Smooth muscle cell (in vitro differentiated cells): ENCODE measurements around the gene COL20A1. TPM values are rescaled to one million over a fixed set of nuclear protein-coding genes. Genes with fewer than 3 reads are reported as not detected.

Experiments
- DNase-seq: peaks from one replicate; lab custom pipeline; 2025; ENCODE audit not compliant: unreplicated experiment; lab: John Stamatoyannopoulos, UW
- H2AFZ ChIP-seq: fragments of 200-600 bp; sonication (generic); 2 replicates; pipeline ENCODE4 v1.6.0; 2016; ENCODE audit warnings: antibody characterized with exemption, low read depth, mild to moderate bottlenecking
- H3F3A ChIP-seq: fragments of 200-600 bp; sonication (generic); 2 replicates; pipeline ENCODE4 v1.6.0; 2017; ENCODE audit warnings: antibody characterized with exemption, low read depth
- H3K27ac ChIP-seq: fragments of 200-600 bp; sonication (generic); 2 replicates; pipeline ENCODE4 v1.5.1; 2016; ENCODE audit warnings: low read depth, mild to moderate bottlenecking
- H3K27me3 ChIP-seq: fragments of 200-600 bp; sonication (generic); 2 replicates; pipeline ENCODE4 v1.6.1; 2016; ENCODE audit warnings: low read depth, mild to moderate bottlenecking
- H3K36me3 ChIP-seq: fragments of 200-600 bp; sonication (generic); 2 replicates; pipeline ENCODE4 v1.5.1; 2016; ENCODE audit warnings: low read depth
- H3K4me1 ChIP-seq: fragments of 200-600 bp; sonication (generic); 2 replicates; pipeline ENCODE4 v1.5.1; 2016; ENCODE audit warnings: low read depth
- H3K4me2 ChIP-seq: fragments of 200-600 bp; sonication (generic); 2 replicates; pipeline ENCODE4 v1.6.0; 2016; ENCODE audit warnings: mild to moderate bottlenecking
- H3K4me3 ChIP-seq: fragments of 200-600 bp; sonication (generic); 2 replicates; pipeline ENCODE4 v1.5.1; 2016; ENCODE audit warnings: mild to moderate bottlenecking
- H3K79me2 ChIP-seq: fragments of 200-600 bp; sonication (generic); 2 replicates; pipeline ENCODE4 v1.6.0; 2016; ENCODE audit warnings: low read depth, mild to moderate bottlenecking
- H3K9ac ChIP-seq: fragments of 200-600 bp; sonication (generic); 2 replicates; pipeline ENCODE4 v1.6.0; 2016; ENCODE audit warnings: low read depth
- H3K9me3 ChIP-seq: fragments of 200-600 bp; sonication (generic); replicated peaks from 2 replicates; pipeline ENCODE4 v1.5.1; 2016; ENCODE audit warnings: low read depth
- H4K20me1 ChIP-seq: fragments of 200-600 bp; sonication (generic); 2 replicates; pipeline ENCODE4 v1.6.0; 2016; ENCODE audit warnings: low read depth
- WGBS: methylation state at CpG from one replicate; pipeline ENCODE4 v1.1.7; 2016; ENCODE audit warnings: low lambda C conversion rate; 5-methylcytosine and 5-hydroxymethylcytosine counted together
- polyA plus RNA-seq: library from polyadenylated mRNA; unstranded; fragments of >200 nt; fragmentation: Nextera tagmentation; extraction: Ambion mirVana; gene quantifications from 2 replicates; pipeline ENCODE4 v1.2.1, GENCODE V29; 2016
- total RNA-seq: library from RNA; depleted of rRNA; stranded (reverse); fragments of >200 nt; gene quantifications from 2 replicates; pipeline ENCODE4 v1.2.3, GENCODE V29; 2014
- TF ChIP-seq, protein P1 (sequence below): fragments of 200-600 bp; sonication (generic); IDR thresholded peaks from 2 replicates; pipeline ENCODE4 v1.5.1; 2017; ENCODE audit warnings: borderline replicate concordance, mild to moderate bottlenecking, antibody characterized with exemption; ENCODE audit not compliant: insufficient read depth, poor library complexity, severe bottlenecking

The COL20A1 gene
- total and polyA plus RNA-seq, 2 experiments from 2014 or later, result 0.23 to 0.36 TPM

DNA sequence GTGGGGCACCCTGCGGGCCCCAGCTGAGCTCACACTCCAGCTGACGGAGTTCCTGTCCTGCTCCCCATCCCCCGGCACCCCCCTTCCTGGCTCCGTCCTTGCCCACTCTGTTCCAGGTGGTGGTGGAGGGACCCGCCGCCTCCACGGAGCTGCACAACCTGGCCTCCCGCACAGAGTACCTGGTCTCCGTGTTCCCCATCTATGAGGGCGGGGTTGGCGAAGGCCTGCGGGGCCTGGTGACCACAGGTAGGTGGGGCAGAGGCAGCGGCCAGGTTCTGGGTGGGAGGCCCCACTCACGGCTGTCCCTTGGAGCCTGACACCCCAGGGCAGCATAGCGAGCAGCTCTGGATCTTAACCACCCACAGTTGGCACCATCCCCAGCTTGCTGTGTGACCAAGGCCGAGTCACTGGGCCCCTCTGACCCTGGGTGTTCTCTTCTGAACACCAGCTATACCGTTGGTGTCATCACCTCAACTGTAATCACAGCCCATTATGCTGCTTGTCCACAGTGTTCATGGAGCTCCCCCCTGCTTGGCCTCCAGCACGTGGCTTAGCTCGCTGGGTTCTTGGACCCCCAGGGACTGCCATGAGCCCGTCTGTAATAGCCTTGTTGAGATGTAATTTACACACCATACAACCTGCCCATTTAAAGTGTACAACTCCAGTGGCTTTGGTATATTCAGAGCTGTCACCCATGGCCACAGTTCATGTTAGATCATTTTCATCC is 17.4 kb downstream of the COL20A1 start:
- DNase-seq, result no peak
- 84% methylated on average over 12 of the region's 20 CpGs for WGBS

DNA sequence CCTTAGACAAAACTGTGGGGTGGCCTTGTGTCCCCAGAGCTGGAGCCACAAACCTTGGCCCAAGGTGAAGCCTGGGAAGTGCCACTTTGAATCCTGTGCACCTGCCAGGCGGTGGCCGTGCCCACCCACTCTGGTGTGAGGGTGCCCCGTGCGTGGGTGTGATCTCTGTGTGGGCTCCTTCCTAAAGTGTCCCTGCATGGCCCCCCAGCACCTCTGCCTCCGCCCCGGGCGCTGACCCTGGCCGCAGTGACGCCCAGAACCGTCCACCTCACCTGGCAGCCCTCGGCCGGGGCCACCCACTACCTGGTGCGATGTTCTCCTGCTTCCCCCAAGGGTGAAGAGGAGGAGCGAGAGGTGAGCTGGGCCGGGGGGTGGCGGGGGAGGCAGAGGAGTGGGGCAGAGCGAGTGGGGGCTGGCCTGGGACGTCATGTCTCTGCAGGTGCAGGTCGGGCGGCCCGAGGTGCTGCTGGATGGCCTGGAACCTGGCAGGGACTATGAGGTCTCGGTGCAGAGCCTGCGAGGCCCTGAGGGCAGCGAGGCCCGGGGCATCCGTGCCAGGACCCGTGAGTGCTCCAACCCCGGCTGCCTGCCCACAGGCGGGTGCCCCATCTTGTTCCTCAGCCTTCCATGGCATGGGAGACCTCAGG is 18.3 kb downstream of the COL20A1 start:
- Histone ChIP-seq H3K9me3 (no peaks in the 10 kb centered on the region), H3K79me2 (no peaks in the 10 kb centered on the region), H3K9ac (no peak overlapping the region), H3F3A (no peaks in the 10 kb centered on the region), H2AFZ (no peak overlapping the region), H3K4me2 (no peak overlapping the region), H3K27ac (no peak overlapping the region), H3K36me3 (no peaks in the 10 kb centered on the region), H3K4me1 (no peaks in the 10 kb centered on the region), H3K27me3 (no peaks in the 10 kb centered on the region), H4K20me1 (no peaks in the 10 kb centered on the region), H3K4me3 (no peak overlapping the region)
- WGBS, result 96% methylated on average over 15 of the region's 29 CpGs
- no peak for DNase-seq
- TF ChIP-seq, protein P1, sequence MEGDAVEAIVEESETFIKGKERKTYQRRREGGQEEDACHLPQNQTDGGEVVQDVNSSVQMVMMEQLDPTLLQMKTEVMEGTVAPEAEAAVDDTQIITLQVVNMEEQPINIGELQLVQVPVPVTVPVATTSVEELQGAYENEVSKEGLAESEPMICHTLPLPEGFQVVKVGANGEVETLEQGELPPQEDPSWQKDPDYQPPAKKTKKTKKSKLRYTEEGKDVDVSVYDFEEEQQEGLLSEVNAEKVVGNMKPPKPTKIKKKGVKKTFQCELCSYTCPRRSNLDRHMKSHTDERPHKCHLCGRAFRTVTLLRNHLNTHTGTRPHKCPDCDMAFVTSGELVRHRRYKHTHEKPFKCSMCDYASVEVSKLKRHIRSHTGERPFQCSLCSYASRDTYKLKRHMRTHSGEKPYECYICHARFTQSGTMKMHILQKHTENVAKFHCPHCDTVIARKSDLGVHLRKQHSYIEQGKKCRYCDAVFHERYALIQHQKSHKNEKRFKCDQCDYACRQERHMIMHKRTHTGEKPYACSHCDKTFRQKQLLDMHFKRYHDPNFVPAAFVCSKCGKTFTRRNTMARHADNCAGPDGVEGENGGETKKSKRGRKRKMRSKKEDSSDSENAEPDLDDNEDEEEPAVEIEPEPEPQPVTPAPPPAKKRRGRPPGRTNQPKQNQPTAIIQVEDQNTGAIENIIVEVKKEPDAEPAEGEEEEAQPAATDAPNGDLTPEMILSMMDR, result no peak

More for the DNA sequence above, 17.4 kb downstream of the COL20A1 start:
- H3K27ac ChIP-seq, result no peak overlapping the region
- H3K4me2 ChIP-seq, result no peak overlapping the region
- no peak overlapping the region for H3K4me3 ChIP-seq
- no peak overlapping the region for H3K9ac ChIP-seq
- H3K79me2 ChIP-seq, result no peaks in the 10 kb centered on the region
- H3K36me3 ChIP-seq, result no peaks in the 10 kb centered on the region
- H3F3A ChIP-seq, result no peaks in the 10 kb centered on the region
- no peak overlapping the region for H2AFZ ChIP-seq
- TF ChIP-seq, protein P1, result no peak
- H3K4me1 ChIP-seq, result no peaks in the 10 kb centered on the region
- no peaks in the 10 kb centered on the region for H4K20me1 ChIP-seq
- no peaks in the 10 kb centered on the region for H3K9me3 ChIP-seq
- H3K27me3 ChIP-seq, result no peaks in the 10 kb centered on the region

DNA sequence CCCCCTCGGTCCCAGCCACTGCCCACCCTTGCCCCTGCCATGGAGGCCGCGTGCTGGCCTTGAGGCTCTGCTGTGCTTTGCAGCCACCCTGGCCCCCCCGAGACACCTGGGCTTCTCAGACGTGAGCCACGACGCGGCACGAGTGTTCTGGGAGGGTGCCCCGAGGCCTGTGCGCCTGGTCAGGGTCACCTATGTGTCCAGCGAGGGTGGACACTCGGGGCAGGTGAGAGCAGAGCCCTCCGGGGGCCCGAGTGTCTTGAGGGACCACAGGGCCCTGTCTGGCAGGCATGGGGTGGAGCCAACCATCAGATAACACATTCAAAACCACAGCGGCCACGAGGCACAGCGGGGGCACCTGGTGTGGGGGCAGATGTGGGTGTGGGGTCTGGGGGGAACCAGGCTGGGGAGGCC is 18.9 kb downstream of the COL20A1 start:
- TF ChIP-seq, protein P1, result no peak
- H2AFZ ChIP-seq, result no peak overlapping the region
- no peak overlapping the region for H3K27ac ChIP-seq
- H3K4me3 ChIP-seq, result no peak overlapping the region
- H3K36me3 ChIP-seq, result no peaks in the 10 kb centered on the region
- no peak overlapping the region for H3K9ac ChIP-seq
- no peak overlapping the region for H3K4me2 ChIP-seq
- WGBS, result 87% methylated on average over 14 of the region's 18 CpGs
- no peaks in the 10 kb centered on the region for H3K9me3 ChIP-seq
- no peaks in the 10 kb centered on the region for H3K79me2 ChIP-seq
- H3K27me3 ChIP-seq, result no peaks in the 10 kb centered on the region
- no peaks in the 10 kb centered on the region for H3F3A ChIP-seq
- no peak for DNase-seq
- H4K20me1 ChIP-seq, result no peaks in the 10 kb centered on the region
- no peaks in the 10 kb centered on the region for H3K4me1 ChIP-seq

DNA sequence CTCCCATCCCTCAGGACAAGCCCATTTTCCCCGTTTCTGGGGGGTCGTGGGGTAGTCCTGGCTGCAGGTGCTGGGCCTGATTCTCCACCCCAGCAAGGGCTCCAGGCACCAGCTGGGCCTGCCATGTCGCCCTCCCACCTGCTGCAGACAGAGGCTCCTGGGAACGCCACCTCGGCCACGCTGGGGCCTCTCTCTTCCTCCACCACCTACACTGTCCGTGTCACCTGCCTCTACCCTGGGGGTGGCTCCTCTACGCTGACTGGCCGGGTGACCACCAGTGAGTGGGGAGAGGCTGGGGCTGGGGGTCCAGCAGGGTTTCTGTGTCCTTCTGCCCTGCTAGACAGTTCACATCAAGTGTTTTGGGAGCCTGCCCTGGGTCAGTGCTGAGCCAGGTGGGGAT is 19.3 kb downstream of the COL20A1 start:
- H3K27ac ChIP-seq, result no peak overlapping the region
- WGBS, result 85% methylated on average over 7 of the region's 9 CpGs
- no peaks in the 10 kb centered on the region for H3K9me3 ChIP-seq
- no peaks in the 10 kb centered on the region for H3K79me2 ChIP-seq
- no peaks in the 10 kb centered on the region for H3F3A ChIP-seq
- H3K27me3 ChIP-seq, result no peaks in the 10 kb centered on the region
- H3K36me3 ChIP-seq, result no peaks in the 10 kb centered on the region
- no peak overlapping the region for H2AFZ ChIP-seq
- H3K4me1 ChIP-seq, result no peaks in the 10 kb centered on the region
- H3K4me2 ChIP-seq, result no peak overlapping the region
- no peak for DNase-seq
- no peak overlapping the region for H3K4me3 ChIP-seq
- no peaks in the 10 kb centered on the region for H4K20me1 ChIP-seq
- no peak overlapping the region for H3K9ac ChIP-seq
- TF ChIP-seq, protein P1, result no peak
